ENCODE data around the gene GNB2.

GNB2 gene

GRCh38 chr7:100679129-100679926 is 5.8 kb downstream of the GNB2 start:
- Histone ChIP-seq H3K36me3 (ENCODE audit: insufficient read depth, low read length) (peaks cover 75% of the 10 kb centered on the region; the same call in 1 of the 2 replicates), H3K9me3 (ENCODE audit: insufficient read depth, low read depth, low read length) (no peaks in the 10 kb centered on the region), H2AFZ (ENCODE audit: low read length) (no peak overlapping the region), H4K20me1 (ENCODE audit: insufficient read depth, low read length, poor library complexity, severe bottlenecking) (peaks cover 56% of the 10 kb centered on the region), H3K4me2 (ENCODE audit: low read depth, low read length, poor library complexity, severe bottlenecking) (no peak overlapping the region), H3K79me2 (ENCODE audit: insufficient read depth, low read length) (peaks cover 31% of the 10 kb centered on the region), H3K4me3 (ENCODE audit: low read length, poor library complexity, severe bottlenecking) (no peak overlapping the region), H3K9ac (ENCODE audit: low read depth, low read length, poor library complexity, severe bottlenecking) (no peak overlapping the region), H3K9me2 (replicated peaks; ENCODE audit: low read depth, low read length) (no peaks in the 10 kb centered on the region), H3K27me3 (ENCODE audit: insufficient read depth, low read length, poor library complexity, severe bottlenecking) (no peaks in the 10 kb centered on the region), H3K4me1 (ENCODE audit: insufficient read depth, low read length, poor library complexity, severe bottlenecking) (peaks cover 7% of the 10 kb centered on the region), H3F3A (ENCODE audit: low read depth) (no peaks in the 10 kb centered on the region; the same call in 1 of the 2 replicates)
- no peak for TF ChIP-seq CTCF (conservative IDR thresholded peaks at IDR 0.05; ENCODE audit: low read length)
- no peak for TF ChIP-seq EZH2phosphoT487 (IDR thresholded peaks at IDR 0.05; ENCODE audit: borderline replicate concordance)

GRCh38 chr7:100679927-100680575 is 6.5 kb downstream of the GNB2 start:
- Histone ChIP-seq H3K4me2 (ENCODE audit: low read depth, low read length, poor library complexity, severe bottlenecking) (no peak overlapping the region), H3K9me2 (replicated peaks; ENCODE audit: low read depth, low read length) (no peaks in the 10 kb centered on the region), H2AFZ (ENCODE audit: low read length) (no peak overlapping the region), H3K9ac (ENCODE audit: low read depth, low read length, poor library complexity, severe bottlenecking) (no peak overlapping the region), H4K20me1 (ENCODE audit: insufficient read depth, low read length, poor library complexity, severe bottlenecking) (peaks cover 50% of the 10 kb centered on the region), H3K4me1 (ENCODE audit: insufficient read depth, low read length, poor library complexity, severe bottlenecking) (peaks cover 7% of the 10 kb centered on the region), H3K36me3 (ENCODE audit: insufficient read depth, low read length) (peaks cover 83% of the 10 kb centered on the region; the same call in 1 of the 2 replicates), H3K4me3 (ENCODE audit: low read length, poor library complexity, severe bottlenecking) (no peak overlapping the region), H3F3A (ENCODE audit: low read depth) (no peaks in the 10 kb centered on the region; the same call in 1 of the 2 replicates), H3K79me2 (ENCODE audit: insufficient read depth, low read length) (peaks cover 24% of the 10 kb centered on the region), H3K9me3 (ENCODE audit: insufficient read depth, low read depth, low read length) (no peaks in the 10 kb centered on the region), H3K27me3 (ENCODE audit: insufficient read depth, low read length, poor library complexity, severe bottlenecking) (no peaks in the 10 kb centered on the region)
- TF ChIP-seq CTCF (conservative IDR thresholded peaks at IDR 0.05; ENCODE audit: low read length) (no peak), EZH2phosphoT487 (IDR thresholded peaks at IDR 0.05; ENCODE audit: borderline replicate concordance) (no peak)

GRCh38 chr7:100680576-100681271 is 7.2 kb downstream of the GNB2 start:
- H3K27me3 ChIP-seq (ENCODE audit: insufficient read depth, low read length, poor library complexity, severe bottlenecking): no peaks in the 10 kb centered on the region
- H3K9me3 ChIP-seq (ENCODE audit: insufficient read depth, low read depth, low read length): no peaks in the 10 kb centered on the region
- H3K9me2 ChIP-seq (replicated peaks; ENCODE audit: low read depth, low read length): no peaks in the 10 kb centered on the region
- no peak overlapping the region for H3K4me2 ChIP-seq (ENCODE audit: low read depth, low read length, poor library complexity, severe bottlenecking)
- no peaks in the 10 kb centered on the region; the same call in 1 of the 2 replicates for H3F3A ChIP-seq (ENCODE audit: low read depth)
- no peak overlapping the region for H2AFZ ChIP-seq (ENCODE audit: low read length)
- no peak for TF ChIP-seq EZH2phosphoT487 (IDR thresholded peaks at IDR 0.05; ENCODE audit: borderline replicate concordance)
- TF ChIP-seq CTCF (conservative IDR thresholded peaks at IDR 0.05; ENCODE audit: low read length): no peak
- peaks cover 46% of the 10 kb centered on the region for H4K20me1 ChIP-seq (ENCODE audit: insufficient read depth, low read length, poor library complexity, severe bottlenecking)
- no peak overlapping the region for H3K4me3 ChIP-seq (ENCODE audit: low read length, poor library complexity, severe bottlenecking)
- H3K36me3 ChIP-seq (ENCODE audit: insufficient read depth, low read length): peaks cover 89% of the 10 kb centered on the region; the same call in 1 of the 2 replicates
- H3K4me1 ChIP-seq (ENCODE audit: insufficient read depth, low read length, poor library complexity, severe bottlenecking): peaks cover 7% of the 10 kb centered on the region
- H3K79me2 ChIP-seq (ENCODE audit: insufficient read depth, low read length): peaks cover 17% of the 10 kb centered on the region; the same call in 1 of the 2 replicates
- H3K9ac ChIP-seq (ENCODE audit: low read depth, low read length, poor library complexity, severe bottlenecking): no peak overlapping the region

Measured in Loucy (cell line).